NCI-H1417 (cell line): Measurements from ENCODE around the gene NXPH1.

Experiments
- DNase-seq, 3 experiments: peaks; one replicate each; lab custom pipeline; 2025; lab: John Stamatoyannopoulos, UW

NXPH1 gene

GRCh38 chr7:8436965-8437364, 3.6 kb downstream of the NXPH1 start:
- DNase-seq, result peak in 1 of 3 experiments; percentile 80

DNA sequence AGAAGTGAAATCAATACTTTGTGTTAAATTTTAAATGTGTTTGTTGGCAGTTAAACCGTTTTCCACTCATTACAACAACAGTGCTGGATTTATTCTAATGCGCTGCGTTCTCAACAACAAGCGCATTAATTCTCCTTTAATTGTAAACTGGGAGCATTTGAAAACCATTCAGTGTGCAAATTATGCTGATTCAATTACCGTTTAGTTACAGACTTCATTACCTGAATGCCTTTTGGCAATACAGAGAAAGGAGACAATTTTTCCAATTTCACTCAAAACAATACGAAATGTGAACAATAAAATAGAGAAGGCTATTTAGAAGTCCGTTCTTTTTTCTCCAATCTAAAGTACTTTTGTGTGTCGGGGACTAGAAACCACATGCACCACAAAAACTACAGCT, 4.2 kb downstream of the NXPH1 start:
- DNase-seq, result no peak

DNA sequence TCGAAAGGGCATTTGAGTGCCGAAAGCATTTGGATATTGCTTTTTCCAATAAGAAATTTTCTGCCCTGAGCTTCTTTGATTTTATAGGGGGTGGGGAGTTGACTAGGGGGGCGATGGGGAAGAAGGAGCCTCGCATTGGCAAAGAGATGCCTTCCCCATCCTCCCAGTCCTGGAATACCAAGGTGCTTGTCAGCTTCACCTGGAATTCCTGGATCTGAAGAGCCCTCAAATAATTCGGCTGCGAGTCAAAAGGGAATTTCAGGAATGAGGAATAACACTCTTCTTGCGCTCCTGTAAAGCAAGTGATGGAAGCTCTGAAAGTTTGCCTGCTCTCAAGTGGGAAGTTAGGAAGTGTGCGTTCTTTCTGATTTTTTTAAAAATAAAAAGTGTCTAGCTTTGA, 7.3 kb downstream of the NXPH1 start:
- no peak for DNase-seq

DNA sequence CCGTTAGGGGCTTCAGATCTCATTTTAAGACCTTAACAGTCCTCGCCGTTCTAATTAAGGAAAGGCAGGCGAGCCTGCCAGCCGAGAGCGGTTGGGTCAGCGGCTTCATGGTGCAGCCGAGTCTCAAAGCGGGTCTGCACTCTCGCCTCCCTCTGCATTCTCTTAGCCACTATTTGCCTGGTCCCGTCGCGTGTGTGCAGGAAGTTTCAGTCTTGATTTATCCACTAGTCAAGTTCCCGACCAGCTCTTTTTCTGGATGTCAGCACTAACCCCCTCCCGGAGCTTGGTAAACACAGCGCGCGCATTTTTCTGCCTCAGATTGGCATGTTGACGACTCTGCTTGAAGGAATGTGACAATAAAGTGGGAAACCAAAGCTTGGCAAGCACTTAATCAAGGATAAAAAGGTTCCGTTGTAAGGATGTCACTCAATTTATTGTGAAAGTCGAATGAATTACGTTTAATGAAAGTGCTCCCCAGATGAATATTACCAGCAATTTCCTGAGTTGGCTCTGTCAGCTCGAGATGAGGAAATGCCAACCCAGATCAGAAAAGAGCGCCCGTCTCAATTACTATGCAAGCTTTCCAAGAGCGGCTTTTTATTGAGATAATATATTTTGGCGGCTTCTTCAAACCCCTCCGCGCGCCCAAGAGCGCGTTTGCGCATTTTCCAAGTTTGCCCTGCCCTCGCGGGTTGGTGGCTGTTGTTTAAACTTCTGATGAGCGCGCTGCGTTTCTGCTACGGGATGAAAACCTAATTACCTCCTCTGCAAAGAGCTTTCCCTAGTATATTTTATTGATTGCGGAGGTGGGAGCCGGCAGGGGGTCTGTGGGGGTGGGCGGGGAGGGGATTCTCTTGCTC, 7.9 kb downstream of the NXPH1 start:
- DNase-seq, result no peak

- DNase-seq, result no peak
Observed at GRCh38 chr7:8442051-8442813, 8.8 kb downstream of the NXPH1 start.

DNA sequence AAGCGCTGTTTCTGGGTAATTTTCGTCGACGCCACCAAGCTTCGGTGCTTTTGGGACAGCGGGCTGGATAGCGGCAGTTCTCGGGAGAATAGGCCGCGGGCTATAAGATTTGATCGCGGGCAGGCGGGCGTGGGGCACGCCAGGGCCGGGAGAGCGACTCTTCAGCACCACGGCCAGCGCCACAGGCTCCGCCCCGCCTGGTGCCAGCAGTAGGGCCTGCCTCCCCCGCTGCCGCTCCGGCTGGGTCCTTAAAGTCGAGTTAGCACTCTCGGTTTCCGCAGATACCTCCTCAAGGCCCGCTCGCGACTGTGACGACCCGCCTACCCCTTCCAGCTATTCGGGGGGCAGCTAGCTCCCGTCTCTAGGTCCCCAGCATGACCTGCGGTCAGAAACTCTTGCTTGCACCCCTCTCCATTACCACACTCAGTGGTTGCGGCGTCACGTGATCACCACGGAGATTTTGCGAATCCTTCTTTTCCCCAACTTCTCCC, 9.4 kb downstream of the NXPH1 start:
- DNase-seq, result peak in 1 of 3 experiments; percentile 30

DNA sequence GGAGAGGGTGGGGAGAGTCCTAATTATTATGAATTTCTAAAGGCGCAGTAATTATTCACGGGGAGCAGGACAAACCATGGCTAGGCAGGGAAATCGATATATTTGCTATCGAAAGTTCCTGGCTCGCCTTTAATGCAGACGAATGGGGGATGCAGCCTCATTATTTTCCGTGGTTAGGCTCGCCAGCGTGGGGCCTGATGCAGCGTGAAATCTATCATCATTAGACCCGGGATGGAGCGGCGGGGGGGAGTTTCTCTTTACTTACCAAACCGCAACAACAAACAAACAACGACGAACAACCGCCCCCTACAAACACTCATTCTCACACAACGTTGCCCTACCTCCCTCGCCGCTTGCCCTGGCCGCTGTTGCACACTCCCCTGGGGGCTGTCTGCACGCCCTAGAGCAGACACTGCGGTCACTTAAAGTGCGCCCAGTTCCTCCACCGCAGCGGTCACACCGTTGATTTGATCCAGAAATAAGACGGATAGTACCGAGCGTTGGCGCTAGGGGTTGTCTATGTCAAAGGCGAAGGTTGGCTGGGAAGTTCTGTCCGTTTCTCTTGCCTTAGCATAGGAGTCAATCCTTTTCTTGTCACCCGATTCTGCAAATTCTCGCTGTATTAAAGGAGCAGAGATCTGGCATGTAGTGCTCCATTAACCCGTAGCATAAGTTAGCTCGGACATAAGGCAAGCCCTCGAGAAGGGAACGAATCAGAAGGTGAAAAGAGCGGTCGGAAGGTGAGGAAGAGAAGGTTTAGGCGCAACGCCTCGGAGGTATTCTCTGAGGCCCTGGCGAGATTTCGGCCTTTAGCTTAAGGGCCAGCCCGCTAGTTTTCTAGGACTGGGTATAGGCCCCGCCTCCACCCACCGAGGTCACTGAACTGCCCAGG, 10.4 kb downstream of the NXPH1 start:
- peak in 1 of 3 experiments; percentile 18 for DNase-seq

GRCh38 chr7:8444468-8444769, 11.0 kb downstream of the NXPH1 start:
- DNase-seq, result no peak

- no peak for DNase-seq
Observed at GRCh38 chr7:8453535-8453934, 20.1 kb downstream of the NXPH1 start.

GRCh38 chr7:8455426-8455825, 22.0 kb downstream of the NXPH1 start:
- DNase-seq, result no peak

DNA sequence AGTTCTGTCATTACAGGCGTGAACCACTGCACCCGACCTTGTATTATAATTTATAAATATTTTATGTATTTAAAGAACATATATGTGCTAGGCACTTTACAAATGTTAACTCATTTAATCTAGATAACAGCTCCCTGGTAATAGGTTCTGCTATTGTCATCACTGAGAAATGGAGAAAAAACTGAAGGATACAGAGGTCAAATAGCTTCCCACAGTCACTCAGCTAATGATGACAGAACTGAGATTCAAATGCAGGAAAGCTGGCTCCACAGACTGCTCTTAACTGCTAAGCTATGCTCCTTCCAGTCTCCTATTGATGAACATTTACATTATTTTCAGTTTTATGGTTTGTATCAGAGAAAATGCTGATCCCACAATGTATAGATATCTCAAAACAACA, 28.9 kb downstream of the NXPH1 start:
- DNase-seq, result no peak

- DNase-seq, result no peak
Observed at GRCh38 chr7:8465338-8465737, 31.9 kb downstream of the NXPH1 start.

- no peak for DNase-seq
Observed at GRCh38 chr7:8480527-8480926, 47.1 kb downstream of the NXPH1 start.

- no peak for DNase-seq
Observed at GRCh38 chr7:8481096-8481495, 47.7 kb downstream of the NXPH1 start.

DNA sequence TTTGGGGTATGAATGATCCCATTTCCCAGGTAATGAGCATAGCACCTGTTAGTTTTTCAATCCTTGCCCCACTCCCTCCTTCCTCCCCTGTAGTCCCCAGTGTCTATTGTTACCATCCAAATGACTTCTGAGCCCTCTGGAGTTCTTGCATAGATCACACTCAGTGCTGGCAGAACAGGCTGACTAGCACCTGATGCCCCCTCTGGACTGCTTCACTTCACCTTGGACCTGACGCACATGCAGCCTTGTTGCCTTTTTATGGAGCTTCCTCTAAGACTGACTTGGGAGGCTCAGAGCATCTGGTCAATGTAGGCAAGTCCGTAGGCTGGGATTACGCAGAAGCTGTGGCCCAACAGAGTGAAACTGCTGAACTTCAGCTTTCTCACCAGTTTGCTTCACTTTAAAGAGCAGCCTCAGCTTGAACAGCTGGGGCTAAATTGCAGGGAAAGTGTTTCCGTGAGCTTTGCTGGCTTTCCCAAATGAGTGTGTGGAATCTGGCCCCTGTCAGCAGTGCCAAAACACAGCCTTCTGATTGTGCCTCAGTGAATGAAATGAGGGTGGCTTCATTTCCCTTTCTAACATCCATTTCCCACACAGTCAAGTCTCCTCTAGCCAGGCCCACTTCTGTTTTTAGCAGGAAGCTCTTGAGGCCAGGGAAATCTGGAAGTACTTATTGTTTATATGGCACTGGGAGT, 48.5 kb downstream of the NXPH1 start:
- no peak for DNase-seq

DNA sequence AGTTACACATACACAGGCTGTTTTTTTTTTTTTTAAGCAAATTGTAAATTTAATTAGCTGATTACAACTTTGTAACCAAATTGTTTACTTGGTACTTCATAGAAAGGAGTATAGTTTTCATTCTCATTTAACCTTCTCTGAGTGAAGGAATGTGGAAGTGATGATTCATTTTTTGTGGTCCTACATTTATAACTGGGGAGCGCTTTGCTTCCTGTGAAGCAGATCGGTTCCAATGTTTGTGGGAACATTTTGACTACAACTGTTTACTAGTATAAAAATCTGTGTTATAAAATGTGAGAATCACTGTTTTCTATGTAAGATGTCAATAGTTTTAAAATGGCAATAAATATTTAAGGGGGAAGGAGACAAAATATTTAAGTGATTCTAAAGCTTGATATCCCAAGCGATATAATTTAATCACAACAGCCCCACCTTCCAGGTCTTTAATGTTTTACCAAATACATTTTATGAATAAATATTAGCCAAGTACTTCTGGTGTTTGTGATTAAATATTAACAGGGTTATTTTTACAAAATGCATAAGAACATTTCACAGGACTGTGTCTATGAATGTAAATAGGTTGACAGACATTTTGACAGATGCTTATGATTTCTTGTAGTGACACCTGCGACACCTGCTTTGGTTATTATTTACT, 57.1 kb downstream of the NXPH1 start:
- no peak for DNase-seq

- DNase-seq, result no peak
Observed at GRCh38 chr7:8491106-8491505, 57.7 kb downstream of the NXPH1 start.

DNA sequence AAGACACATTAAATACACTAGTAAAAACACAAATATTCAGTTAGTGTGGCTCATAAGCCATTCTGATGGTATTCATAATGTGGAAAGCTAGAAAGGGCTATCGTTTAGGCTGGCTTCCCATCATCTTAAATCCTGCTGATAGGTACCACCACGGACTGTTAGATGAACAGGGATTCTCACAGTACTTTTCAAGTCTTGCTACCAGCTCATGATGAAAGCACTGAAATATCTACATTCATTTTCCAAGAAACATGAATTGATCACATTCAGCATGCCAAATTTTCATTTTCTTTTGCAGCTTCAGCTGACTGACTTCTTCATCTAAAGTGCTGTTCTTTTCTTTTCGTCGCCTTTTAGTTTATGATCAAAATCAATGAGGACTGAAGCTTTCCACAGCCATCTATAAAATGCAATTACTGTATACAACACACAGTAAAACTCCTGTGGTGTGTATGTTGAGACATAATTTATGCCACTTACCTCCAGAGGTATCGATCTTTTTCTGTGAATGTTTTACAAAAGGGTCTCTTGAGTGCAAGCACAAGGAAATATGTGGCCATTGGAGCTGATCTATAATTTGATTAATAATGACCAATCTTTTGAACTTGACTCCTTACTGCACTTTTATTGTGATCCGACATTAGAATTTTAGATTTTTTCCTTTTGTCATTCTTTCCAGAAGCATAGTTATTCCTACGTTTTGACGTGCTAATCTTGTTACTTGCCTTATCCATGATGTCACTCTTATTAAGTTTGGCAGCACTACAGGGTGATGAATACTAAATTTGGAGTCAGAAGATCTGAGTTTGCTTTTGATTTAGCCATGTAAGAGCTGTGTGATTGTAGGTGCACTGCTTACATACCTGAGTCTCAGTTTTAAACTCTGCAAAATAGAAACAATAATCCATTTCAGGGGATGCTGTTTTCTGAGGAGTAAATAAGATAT, 58.4 kb downstream of the NXPH1 start:
- DNase-seq, result peak in 1 of 3 experiments; percentile 21

GRCh38 chr7:8499128-8499527, 65.7 kb downstream of the NXPH1 start:
- DNase-seq, result peak in 1 of 3 experiments; percentile 25

DNA sequence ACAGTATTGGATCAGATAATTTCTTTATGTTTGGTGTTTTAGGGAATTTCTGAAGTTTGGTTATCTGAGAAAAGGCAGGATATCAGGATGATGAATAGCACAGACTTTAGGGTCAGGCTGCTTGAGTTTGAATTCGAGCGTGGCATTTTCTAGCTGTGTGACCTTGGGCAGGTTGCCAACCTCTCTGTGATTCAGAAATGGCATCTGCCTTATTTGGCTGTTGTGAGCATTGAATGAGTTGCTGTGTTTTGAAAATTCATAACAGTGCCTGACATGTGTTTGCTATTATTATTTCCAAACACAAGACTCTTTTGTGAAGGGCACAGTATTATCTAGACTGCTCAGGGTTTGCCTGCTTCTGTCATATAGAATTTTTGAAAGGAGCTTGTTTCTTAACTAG, 66.9 kb downstream of the NXPH1 start:
- DNase-seq, result no peak
